GM20431 (cell line): ENCODE results near the gene NRROS.

Experiments used
- in situ Hi-C: fragments of 300-500 bp; cut with MseI, MboI; formaldehyde crosslinking; loops from one replicate; pipeline ENCODE4 v1.15.0; 2020; ENCODE audit warnings: low sequenced_read_pairs; ENCODE audit not compliant: unreplicated experiment

NRROS gene

DNA sequence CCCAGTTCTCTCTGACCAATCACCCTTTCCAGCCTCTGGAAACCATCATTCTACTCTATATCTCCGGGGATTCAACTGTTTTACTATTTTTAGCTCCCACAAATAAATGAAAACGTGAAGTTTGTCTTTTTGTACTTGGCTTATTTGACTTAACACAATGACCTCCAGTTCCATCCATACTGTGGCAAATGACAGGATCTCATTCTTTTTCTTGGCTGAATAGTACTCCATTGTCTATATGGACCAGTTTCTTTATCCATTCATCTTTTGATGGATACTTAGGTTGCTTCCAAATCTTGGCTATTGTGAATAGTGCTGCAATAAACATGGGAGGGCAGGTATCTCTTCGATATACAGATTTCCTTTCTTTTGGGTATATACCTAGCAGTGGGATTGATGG is 34.1 kb downstream of the NRROS start:
- in situ Hi-C loops = no loop called here

DNA sequence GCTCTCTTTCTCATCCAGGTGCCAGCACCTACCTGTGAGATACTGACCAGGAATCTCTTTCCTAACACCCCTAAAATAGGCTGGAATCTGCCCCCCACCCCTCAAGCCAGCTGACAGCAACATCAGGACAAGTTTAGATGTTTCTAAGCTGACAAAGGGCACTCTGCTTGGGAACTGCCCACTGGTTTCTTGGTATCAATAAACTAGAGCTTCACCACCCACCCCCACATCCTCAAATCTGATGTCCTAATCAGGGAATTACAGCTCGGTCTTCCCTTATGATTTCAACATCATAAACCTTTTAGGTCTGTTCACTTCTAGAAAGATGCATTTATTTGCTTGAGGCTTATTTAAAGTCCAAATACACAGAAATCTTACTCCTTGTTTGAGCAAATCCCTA is 37.9 kb downstream of the NRROS start:
- in situ Hi-C loops = no loop called here

DNA sequence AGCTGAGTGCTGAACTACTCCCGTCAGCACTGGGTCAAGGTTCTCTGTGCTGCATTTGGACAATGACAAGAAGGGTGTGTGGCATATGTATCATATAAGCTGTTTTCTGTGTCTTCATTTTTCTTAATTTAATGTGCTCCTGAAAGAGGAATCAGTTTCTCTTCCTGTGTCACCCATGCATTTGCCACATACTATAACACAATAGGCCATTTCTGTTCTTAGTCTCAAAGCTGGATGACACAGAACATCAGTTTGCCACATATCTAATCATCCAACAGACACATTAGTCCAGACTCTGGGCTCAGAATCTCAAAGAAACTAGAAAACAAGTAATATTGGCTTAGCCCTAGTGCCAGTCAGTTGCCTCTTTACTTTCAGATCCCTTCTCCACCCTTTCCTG is 38.4 kb downstream of the NRROS start:
- in situ Hi-C loops = no loop called here

DNA sequence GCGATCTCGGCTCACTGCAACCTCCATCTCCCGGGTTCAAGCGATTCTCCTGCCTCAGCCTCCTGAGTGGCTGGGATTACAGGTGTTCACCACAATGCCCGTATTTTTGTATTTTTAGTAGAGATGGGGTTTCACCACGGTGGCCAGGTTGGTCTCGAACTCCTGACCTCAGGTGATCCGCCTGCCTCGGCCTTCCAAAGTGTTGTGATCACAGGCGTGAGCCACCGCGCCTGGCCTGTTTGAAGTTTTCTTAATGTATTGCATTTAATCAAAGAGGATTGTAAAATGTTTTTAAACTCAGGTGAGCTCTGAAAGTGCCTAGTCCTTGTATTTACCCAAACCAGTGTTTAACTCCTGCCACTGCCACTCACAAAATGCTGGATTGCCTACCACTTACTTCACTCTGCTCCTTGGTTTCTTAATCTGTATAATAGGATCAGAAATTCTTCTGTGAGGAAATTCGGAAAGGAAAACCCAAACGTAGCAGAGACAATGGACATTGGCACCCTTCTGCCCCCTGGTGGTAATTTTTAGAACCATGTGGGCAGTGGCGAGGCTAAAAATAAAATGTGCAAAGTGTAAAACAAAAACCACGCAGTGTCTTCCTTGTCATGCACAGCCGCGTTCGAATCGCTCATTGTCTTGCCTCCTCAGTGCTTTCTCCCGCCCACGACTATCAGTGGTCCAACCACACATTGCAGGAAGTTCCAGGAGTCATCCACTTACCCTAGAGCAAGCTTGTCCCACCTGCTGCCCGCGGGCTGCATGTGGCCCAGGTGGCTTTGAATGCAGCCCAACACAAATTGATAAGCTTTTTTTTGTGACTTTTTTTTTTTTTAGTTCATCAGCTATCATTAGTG is 45.3 kb downstream of the NRROS start:
- in situ Hi-C loops = loop anchor here (5.0 kb wide), 1 partner anchor 72 kb away; no protein-coding TSS in a partner anchor

- in situ Hi-C loops = loop anchor here (5.0 kb wide), 1 partner anchor 74 kb away; no protein-coding TSS in a partner anchor
Observed at GRCh38 chr3:196686436-196686835, 46.9 kb downstream of the NRROS start.

DNA sequence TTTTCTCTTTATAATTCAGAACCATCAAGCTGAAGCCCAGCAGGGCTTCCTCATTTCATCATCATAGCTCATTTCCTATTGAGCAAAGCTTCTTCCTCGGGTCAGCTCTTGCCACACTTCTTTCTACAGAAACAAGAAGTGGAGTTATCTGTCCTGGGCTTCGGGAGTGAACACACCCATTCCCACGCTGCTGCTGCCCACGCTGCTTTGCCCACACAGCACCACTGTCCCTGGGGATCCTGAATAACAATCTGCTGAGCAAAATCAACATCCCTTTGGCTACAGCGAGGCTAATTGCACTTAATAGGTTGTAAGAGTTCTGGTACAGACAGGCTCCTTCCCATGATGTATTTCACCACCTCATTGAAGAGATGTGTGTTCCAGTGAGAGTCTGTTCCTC is 48.9 kb downstream of the NRROS start:
- in situ Hi-C loops = loop anchor here (5.0 kb wide), 1 partner anchor 76 kb away; no protein-coding TSS in a partner anchor

DNA sequence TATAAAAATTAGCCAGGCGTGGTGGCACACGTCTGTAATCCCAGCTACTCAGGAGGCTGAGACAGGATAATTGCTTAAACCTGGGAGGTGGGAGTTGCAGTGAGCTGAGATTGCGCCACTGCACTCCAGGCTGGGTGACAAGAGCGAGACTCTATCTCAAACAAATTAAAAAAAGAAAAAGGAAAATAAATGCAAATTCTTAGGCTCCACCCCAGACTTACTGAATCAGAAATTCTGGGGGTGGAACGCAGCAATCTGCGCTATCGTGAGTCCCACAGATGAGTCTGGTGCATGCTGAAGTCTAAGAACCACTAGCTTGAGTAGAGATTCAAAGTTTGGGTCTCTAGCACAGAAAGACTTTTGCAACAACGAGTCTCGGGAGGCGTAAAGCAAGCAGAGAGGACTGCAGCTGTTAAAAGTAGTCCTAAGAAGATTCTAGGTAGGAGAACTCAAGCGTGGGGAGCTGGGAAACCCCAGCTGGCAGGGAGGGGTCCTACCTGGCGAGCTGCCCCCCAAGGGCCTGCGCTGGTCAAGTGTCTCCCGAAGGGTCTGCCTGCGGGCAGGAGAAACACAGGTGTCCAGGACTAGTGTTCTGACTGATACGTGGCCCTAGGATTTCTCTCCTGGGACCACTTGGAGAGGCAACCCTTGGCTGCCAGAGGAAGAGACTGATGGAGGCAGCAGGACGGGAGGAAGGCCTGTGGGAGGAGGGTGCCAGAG is 50.6 kb downstream of the NRROS start:
- in situ Hi-C loops = loop anchor here (5.0 kb wide), 1 partner anchor 78 kb away; no protein-coding TSS in a partner anchor

DNA sequence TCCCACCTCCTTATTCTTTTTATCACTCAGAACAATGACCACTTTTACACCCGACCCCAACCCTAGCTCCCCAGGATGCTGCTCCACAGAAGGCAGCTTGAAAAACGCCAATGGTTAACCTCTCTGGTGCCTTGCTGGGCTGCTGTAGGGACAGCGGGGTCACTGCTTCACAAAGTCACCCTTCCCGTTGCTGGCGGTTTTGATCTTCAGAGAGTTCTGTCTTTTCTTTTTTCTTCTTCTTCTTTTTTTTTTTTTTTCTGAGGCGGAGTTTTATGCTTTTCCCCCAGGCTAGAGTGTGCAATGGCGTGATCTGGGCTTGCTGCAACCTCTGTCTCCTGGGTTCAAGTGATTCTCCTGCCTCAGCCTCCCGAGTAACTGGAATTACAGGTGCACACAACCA is 51.9 kb downstream of the NRROS start:
- in situ Hi-C loops = no loop called here

DNA sequence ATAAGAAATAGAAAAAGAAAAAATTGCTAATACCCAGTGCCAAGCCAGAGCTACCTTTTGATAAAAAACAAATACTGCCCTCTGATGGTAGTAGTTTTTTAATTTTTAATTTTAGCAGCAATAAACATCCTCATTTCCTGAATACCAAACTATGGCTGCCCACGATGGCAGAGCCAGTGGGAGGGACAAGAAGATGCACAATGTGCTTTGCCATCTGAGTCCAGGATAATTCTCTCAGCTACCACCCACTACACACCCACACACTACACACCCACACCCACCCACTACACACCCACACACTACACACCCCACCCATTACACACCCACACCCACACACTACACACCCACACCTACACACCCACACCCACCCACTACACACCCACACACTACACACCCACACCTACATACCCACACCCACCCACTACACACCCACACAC is 54.7 kb downstream of the NRROS start:
- in situ Hi-C loops = no loop called here

DNA sequence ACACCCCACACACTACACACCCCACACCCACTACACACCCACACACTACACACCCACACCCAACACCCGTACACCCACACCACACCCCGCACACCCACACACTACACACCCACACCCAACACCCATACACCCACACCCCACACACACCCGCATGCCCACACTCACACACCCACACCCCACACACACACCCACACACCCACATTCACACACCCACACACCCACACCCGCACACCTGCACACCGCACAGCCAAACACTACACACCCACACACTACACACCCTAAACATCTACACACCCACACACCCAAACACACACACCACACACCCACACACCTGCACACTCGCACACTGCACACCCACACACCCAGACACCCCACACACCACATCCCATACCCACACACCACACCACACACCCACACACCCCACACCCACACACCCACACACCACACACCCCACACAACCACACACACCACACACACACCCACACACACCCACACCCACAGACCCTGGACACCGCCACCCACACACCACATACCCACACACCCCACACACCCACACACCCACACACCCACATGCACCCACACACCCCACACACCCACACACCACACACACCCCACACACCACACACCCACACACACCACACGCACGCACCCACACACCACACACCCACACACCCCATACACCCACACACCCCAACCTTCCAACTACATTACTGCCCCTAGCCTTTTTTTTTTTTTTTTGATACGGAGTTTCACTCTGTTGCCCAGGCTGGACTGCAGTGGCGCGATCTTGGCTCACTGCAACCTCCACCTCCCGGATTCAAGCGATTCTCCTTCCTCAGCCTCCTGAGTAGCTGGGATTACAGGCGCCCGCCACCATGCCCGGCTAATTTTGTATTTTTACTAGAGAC is 55.7 kb downstream of the NRROS start:
- in situ Hi-C loops = no loop called here

DNA sequence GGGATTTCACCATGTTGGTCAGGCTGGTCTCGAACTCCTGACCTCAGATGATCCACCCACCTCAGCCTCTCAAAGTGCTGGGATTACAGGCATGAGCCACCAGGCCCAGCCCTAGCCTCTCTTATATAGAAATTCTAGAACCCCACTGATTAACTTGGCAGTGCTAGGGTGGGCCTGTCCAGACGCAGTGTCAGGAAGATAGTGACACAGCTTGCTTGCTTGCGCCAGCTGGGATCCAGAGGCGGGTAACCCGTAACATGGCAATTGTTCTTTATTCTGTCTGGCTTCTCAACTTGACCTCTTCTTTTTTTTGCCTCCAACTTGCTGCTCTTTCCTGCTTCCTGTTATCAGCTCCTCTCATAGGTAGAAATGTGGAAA is 56.3 kb downstream of the NRROS start:
- in situ Hi-C loops = no loop called here

DNA sequence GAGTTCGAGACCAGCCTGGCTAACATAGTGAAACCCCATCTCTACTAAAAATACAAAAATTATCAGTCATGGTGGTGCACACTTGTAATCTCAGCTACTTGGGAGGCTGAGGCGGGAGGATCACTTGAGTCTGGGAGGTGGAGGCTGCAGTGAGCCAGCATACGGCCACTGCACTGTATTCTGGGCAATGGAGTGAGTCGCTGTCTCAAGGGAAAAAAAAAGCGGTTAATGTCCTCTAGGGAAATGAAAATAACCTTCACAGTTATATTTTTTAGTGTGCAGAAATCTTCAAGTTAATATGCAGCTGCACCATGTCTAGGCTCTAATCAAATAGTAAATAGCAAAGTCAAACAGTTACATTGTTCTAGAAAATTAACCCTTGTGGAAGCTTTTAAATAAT is 57.8 kb downstream of the NRROS start:
- in situ Hi-C loops = no loop called here

GRCh38 chr3:196699749-196700148 is 60.3 kb downstream of the NRROS start:
- in situ Hi-C loops = no loop called here

DNA sequence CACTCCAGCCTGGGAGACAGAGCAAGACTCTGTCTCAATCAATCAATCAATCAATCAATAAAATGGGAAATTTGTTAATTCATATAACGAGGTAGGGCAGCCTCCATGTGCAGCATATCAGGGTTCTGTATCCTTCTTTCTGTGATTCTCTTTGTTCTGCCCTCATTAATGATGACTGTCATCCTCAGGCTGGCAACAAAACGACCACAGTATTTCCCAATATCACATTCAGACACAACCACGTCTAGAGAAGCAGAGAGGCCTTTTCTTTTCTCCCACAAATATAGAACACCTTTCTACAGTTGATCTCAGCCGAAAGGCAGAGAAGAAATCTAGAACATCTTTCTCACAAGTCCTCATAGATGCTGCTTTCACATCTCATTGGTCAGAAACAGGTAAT is 61.3 kb downstream of the NRROS start:
- in situ Hi-C loops = no loop called here

DNA sequence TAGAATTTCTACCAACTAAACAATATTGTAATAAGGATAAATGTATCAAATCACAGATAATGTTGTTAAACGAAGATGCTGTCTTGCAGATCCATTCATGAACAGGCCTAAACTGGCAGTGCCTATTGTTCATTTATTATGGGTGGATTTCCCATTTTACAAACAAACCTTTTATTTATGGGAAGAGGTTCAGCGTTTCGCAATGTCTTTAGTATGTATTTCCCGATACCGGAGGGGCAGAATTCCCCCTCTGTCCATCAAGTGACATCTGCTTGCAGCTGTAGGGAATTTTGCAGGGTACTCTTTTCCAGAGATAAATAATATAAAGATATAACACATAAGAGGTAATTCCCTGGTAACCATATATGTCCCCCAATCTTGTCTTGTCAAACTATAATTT is 66.8 kb downstream of the NRROS start:
- in situ Hi-C loops = no loop called here

- in situ Hi-C loops = no loop called here
Observed at GRCh38 chr3:196706731-196707130, 67.2 kb downstream of the NRROS start.

DNA sequence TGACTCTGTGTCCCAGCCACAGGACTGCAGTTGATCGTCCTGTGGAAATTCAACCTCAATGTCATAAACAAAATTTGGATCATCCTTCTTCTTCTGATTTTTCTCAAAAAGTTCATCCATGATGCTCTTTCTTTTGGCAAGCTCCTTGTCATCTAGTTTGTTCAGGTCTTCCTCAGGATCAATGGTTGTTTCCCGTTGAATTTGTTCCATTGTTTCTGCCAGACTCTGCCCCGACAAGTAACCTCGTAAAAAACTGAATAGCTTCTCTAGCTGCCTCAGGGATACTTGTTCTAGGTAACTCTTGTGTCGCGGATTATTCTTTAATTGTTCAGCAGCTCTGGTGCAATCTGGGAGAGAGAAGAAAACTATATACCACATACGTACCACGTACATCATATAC is 68.1 kb downstream of the NRROS start:
- in situ Hi-C loops = no loop called here

GRCh38 chr3:196708467-196708866 is 69.0 kb downstream of the NRROS start:
- in situ Hi-C loops = no loop called here
